Measurements from ENCODE around the gene ASPHD2.

Gene ASPHD2

GRCh38 chr22:26492220-26492619 lies 63.2 kb downstream of the ASPHD2 start:
- FAIRE-seq: no peak
- DNase-seq (ENCODE audit: insufficient read length, low spot score): no peak

- FAIRE-seq: no peak
- DNase-seq (ENCODE audit: insufficient read length, low spot score): no peak
Measured at GRCh38 chr22:26494506-26494905, 65.4 kb downstream of the ASPHD2 start.
